GM13977 (cell line): Measurements from ENCODE around the gene PLEKHA6.

Source experiments
- DNase-seq: peaks from one replicate; pipeline ENCODE4 v3.0.0; 2012; ENCODE audit warnings: low spot score
- in situ Hi-C: fragments of 300-500 bp; cut with MboI; formaldehyde crosslinking; loops from one replicate; pipeline ENCODE4 v1.12.0; 2022; ENCODE audit warnings: low sequenced_read_pairs, low pct_unique_long_range_greater_than_20kb, mixed read lengths, inconsistent platforms; ENCODE audit not compliant: unreplicated experiment
- TF ChIP-seq, protein P1 (sequence below): IDR thresholded peaks from 2 replicates; pipeline ENCODE4 v1.5.1; 2012; ENCODE audit warnings: mild to moderate bottlenecking, control low read depth; ENCODE audit not compliant: insufficient read depth; ENCODE audit errors: extremely low read depth, missing control alignments

Gene PLEKHA6

DNA sequence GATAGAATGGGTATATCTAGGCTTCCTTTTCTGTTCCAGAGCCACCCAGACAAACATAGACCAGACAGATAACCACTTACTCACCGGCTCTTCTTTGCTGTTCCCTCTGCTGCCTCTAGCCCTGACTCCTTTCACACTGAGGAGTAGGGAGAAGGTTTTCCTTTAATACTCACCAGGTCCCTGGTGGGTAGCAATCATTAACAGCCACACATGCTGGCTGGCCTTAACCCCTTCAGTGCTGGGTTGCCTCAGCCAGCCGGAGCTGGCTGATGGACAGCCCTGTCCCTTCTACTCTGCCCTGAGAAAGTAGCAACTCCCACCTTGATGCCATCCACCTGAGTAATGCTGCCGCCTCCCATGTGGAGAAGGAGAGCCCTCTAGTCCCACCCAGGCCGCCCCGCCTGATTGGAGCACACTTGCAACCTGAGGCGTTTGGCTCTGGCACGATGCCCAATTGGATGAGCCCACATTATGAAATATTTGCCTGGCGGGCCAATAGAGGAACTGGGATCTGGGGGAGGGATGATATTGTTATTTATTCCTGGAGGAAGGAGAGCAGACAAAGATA, 71.6 kb downstream of the PLEKHA6 start:
- no peak for DNase-seq
- TF ChIP-seq, protein P1, sequence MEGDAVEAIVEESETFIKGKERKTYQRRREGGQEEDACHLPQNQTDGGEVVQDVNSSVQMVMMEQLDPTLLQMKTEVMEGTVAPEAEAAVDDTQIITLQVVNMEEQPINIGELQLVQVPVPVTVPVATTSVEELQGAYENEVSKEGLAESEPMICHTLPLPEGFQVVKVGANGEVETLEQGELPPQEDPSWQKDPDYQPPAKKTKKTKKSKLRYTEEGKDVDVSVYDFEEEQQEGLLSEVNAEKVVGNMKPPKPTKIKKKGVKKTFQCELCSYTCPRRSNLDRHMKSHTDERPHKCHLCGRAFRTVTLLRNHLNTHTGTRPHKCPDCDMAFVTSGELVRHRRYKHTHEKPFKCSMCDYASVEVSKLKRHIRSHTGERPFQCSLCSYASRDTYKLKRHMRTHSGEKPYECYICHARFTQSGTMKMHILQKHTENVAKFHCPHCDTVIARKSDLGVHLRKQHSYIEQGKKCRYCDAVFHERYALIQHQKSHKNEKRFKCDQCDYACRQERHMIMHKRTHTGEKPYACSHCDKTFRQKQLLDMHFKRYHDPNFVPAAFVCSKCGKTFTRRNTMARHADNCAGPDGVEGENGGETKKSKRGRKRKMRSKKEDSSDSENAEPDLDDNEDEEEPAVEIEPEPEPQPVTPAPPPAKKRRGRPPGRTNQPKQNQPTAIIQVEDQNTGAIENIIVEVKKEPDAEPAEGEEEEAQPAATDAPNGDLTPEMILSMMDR, result no peak
- in situ Hi-C loops, result no loop called here

DNA sequence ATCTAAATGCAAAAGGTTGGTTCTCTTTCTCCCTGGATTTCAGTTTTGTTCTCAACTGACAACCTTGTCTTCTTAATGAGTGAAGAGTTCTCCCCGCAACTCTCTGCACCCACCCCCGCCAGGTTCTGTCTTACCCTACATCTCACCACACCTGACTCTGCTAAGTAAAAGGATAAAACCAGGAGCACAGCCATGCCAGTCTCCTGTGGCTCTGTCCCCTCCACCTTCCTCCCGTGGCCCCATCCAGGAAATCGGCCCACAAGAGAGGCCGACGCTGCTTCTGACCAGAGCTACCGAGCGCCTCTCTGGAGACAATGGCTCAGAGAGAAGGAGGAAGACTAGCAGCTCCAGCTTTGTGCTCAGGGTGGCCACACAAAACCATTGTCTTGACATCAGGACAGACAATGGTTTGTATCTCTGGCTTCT, 72.2 kb downstream of the PLEKHA6 start:
- TF ChIP-seq, protein P1, result no peak
- in situ Hi-C loops, result no loop called here
- DNase-seq, result no peak

DNA sequence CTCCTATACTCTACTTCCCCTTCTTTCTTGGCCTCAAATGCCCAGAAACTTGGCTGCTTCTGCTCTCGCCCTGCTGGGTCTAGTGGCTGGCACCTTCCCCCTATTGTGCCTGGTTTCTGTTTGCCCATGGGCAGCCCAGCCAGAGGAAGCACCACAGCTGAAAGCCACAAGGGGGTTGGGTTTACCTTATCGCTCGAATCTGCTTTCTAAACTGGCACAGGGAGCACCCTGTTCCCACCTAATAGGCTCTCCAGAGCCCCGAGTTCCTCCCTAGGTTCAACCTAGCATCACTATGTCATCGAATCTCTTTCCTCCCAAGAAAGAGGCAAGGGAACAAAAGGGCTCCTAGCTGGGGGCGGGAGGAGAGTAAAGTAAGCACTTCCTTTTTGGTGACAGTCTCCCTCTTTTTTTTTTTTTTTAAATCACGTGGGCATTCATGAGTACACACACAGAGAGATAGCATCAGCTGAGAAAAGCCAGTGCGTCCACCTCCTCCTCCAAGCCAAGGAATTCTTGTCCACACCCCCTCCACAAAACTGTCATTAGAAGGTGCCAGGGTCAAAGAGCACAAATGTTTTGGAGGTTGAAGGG, 72.8 kb downstream of the PLEKHA6 start:
- in situ Hi-C loops, result no loop called here
- TF ChIP-seq, protein P1, result no peak
- DNase-seq, result no peak

DNA sequence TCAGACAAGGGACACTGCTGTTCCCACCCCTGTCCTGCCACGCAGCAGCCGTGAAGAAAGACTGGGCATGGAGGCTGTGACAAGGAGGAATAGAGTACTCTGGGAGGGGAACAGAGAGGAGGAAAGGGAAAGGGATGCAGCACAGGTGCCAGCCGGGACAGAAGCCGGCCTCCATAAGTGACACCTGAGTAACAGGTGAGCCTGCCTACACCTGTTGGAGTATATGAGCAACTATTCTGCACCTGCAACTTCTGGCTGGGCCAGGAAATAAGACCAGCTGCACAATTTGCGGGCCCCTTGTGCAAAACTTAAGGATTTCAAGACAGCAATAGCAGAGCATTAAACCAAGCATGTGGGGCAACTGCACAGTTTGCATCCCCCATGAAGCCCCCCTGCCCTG, 73.4 kb downstream of the PLEKHA6 start:
- no peak for DNase-seq
- in situ Hi-C loops, result no loop called here
- TF ChIP-seq, protein P1, result no peak

DNA sequence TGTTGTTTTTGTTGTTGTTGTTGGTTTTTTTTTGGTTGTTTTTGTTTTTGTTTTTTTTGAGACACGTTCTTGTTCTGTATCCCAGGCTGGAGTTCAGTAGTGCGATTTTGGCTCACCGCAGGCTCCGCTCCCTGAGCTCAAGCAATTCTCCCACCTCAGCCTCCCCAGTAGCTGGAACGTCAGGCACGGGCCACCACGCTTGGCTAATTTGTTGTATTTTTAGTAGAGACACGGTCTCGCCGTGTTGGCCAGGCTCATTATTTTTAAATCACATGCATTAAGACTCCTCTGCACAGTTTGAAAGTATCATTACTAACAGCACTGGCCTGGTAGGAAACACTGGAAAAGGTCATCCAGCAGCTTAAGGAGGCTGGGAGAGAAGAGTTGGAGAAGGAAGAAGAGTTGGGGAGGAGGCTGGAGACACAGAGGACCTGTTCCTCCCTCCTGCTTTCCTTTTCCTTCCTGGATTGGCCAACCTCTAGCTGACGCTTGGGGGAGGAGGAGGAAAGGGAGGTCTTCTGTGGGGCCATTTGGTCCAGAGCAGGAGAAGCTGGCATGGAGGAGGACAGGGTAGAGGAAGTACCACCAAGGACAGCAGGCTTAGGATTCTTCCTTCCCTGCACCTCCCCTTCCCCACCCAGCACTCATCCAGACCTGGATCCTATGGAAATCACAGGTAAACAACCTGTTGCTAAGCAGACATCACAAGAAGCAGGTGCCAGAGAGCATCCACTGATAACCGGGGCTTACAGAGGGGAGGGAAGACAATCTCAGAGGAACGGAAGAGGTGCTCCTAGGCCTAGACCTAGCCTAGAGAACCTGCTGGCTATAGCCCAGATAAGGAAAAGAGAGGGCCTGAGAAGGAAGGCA, 74.1 kb downstream of the PLEKHA6 start:
- TF ChIP-seq, protein P1, result no peak
- in situ Hi-C loops, result no loop called here
- no peak for DNase-seq

DNA sequence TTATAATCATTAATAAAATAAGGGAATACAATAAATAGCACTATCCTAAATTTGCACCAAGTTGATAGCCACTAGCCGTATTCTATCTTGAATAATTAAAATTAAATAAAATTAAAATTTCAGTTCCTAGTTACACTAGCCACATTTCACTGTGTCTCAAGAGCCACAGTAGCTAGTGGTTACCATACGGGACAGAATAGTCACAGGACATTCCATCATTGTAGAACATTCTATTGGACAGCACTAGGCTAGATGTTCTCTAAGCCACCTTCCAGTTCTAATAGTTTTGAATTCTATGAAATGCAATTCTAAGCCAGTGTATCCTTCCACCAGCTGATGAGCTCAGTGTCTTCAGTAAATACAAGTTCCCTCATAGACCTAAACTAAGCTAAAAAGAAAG, 74.8 kb downstream of the PLEKHA6 start:
- TF ChIP-seq, protein P1, result no peak

More for the DNA sequence above, 74.8 kb downstream of the PLEKHA6 start:
- in situ Hi-C loops, result no loop called here
- DNase-seq, result no peak
